Activated CD8-positive, alpha-beta T cell treated with anti-CD3 and anti-CD28 coated beads for 36 hours (primary cell): ENCODE data around the gene SPOP. TPM values are rescaled to one million over a fixed set of nuclear protein-coding genes. Genes with fewer than 3 reads are reported as not detected.

Experiments
- ATAC-seq: fragments of 200-7000 bp; cut with Tn5 transposase; one replicate; pipeline ENCODE4 v1.10.0; 2021; ENCODE audit warnings: mild to moderate bottlenecking, moderate library complexity
- CTCF ChIA-PET: fragments of 350-600 bp; sonication (Branson Sonifier 250); formaldehyde crosslinking; loops from one replicate; lab custom pipeline; 2021; ENCODE audit warnings: antibody characterized with exemption; lab: Charles Lee
- POLR2A ChIA-PET: fragments of 350-600 bp; sonication (Branson Sonifier 250); formaldehyde crosslinking; loops from one replicate; lab custom pipeline; 2021; ENCODE audit warnings: antibody characterized with exemption; lab: Charles Lee
- DNase-seq: peaks from one replicate; pipeline ENCODE4 v3.0.0-alpha.2; 2020
- H3K27ac Mint-ChIP-seq: one replicate; pipeline ENCODE4 v1.8.0; 2021; ENCODE audit warnings: mild to moderate bottlenecking, mixed read lengths
- H3K27me3 Mint-ChIP-seq: one replicate; pipeline ENCODE4 v1.8.0; 2021; ENCODE audit warnings: mixed read lengths
- H3K36me3 Mint-ChIP-seq: one replicate; pipeline ENCODE4 v1.8.0; 2021; ENCODE audit warnings: low read depth, mixed read lengths
- H3K4me1 Mint-ChIP-seq: one replicate; pipeline ENCODE4 v1.8.0; 2021; ENCODE audit warnings: low read depth, mixed read lengths
- H3K4me3 Mint-ChIP-seq: one replicate; pipeline ENCODE4 v1.8.0; 2021; ENCODE audit warnings: mild to moderate bottlenecking, moderate library complexity, mixed read lengths
- H3K9me3 Mint-ChIP-seq: one replicate; pipeline ENCODE4 v1.8.0; 2021; ENCODE audit warnings: mixed read lengths
- intact Hi-C: fragments of 100-400 bp; cut with micrococcal nuclease; formaldehyde crosslinking; loops from one replicate; pipeline ENCODE4 v1.10.0; 2022
- total RNA-seq, 2 experiments: library from RNA; stranded (reverse); gene quantifications; one replicate each; pipeline ENCODE4 v1.2.3, GENCODE V29; 2021
- TF ChIP-seq, protein P1 (sequence below): fragments of 200-600 bp; IDR thresholded peaks from one replicate; pipeline ENCODE4 v1.8.0; 2022; ENCODE audit warnings: antibody characterized with exemption, mild to moderate bottlenecking

The SPOP gene
- total RNA-seq, 2 experiments from 2014 or later = 61.6 to 63.5 TPM

- CTCF ChIA-PET = no interaction called here
Measured at GRCh38 chr17:49616601-49617131, 61.2 kb downstream of the SPOP start.

DNA sequence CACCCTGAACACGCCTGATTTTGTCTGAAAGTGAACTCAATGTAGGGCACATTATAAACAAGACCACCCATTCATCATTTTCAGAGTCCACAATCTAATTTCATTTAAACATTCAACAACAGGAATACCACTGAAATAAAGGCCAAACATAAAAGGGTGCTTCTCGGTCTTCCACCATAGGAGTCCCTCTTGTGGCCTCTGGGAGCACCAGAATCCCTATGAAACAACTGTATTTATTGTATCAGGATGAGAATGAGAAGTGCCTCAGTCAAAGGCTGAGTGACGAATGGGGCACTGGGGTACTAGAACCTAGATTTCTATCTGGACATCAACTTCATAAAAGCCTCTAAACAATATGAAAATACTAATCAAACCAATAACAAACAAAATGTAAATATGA lies 61.8 kb downstream of the SPOP start:
- CTCF ChIA-PET = interaction anchor here (1.2 to 1.5 kb wide), 2 partner anchors 14 to 79 kb away, joined by 5 read pairs; no protein-coding TSS in a partner anchor
- intact Hi-C loops = no loop called here

More at GRCh38 chr17:49616601-49617131, 61.2 kb downstream of the SPOP start:
- DNase-seq = no peak
- Mint-ChIP-seq H3K9me3 (no peaks in the 10 kb centered on the region), H3K4me3 (no peak overlapping the region), H3K4me1 (peaks cover 30% of the 10 kb centered on the region), H3K36me3 (peaks cover 28% of the 10 kb centered on the region), H3K27me3 (no peaks in the 10 kb centered on the region), H3K27ac (peak overlapping the region; percentile 8)
- POLR2A ChIA-PET = interaction anchor here (0.6 to 1.2 kb wide), 2 partner anchors 30 to 181 kb away, joined by 3 read pairs; no protein-coding TSS in a partner anchor
- TF ChIP-seq, protein P1, sequence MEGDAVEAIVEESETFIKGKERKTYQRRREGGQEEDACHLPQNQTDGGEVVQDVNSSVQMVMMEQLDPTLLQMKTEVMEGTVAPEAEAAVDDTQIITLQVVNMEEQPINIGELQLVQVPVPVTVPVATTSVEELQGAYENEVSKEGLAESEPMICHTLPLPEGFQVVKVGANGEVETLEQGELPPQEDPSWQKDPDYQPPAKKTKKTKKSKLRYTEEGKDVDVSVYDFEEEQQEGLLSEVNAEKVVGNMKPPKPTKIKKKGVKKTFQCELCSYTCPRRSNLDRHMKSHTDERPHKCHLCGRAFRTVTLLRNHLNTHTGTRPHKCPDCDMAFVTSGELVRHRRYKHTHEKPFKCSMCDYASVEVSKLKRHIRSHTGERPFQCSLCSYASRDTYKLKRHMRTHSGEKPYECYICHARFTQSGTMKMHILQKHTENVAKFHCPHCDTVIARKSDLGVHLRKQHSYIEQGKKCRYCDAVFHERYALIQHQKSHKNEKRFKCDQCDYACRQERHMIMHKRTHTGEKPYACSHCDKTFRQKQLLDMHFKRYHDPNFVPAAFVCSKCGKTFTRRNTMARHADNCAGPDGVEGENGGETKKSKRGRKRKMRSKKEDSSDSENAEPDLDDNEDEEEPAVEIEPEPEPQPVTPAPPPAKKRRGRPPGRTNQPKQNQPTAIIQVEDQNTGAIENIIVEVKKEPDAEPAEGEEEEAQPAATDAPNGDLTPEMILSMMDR = no peak
- ATAC-seq = no peak
- intact Hi-C loops = no loop called here

GRCh38 chr17:49613182-49613800 lies 64.6 kb downstream of the SPOP start:
- H3K4me3 Mint-ChIP-seq = no peak overlapping the region
- ChIA-PET CTCF (interaction anchor here (0.8 to 2.1 kb wide), 5 partner anchors 9 to 82 kb away, joined by 3 to 10 read pairs (median 3); no protein-coding TSS in a partner anchor), POLR2A (interaction anchor here (0.7 kb wide), 1 partner anchor 91 kb away, joined by 3 read pairs; no protein-coding TSS in a partner anchor)
- no peaks in the 10 kb centered on the region for H3K27me3 Mint-ChIP-seq
- TF ChIP-seq, protein P1 = no peak
- DNase-seq = no peak
- H3K4me1 Mint-ChIP-seq = peaks cover 16% of the 10 kb centered on the region
- H3K27ac Mint-ChIP-seq = no peak overlapping the region
- ATAC-seq = no peak
- H3K36me3 Mint-ChIP-seq = peaks cover 24% of the 10 kb centered on the region
- intact Hi-C loops = no loop called here
- H3K9me3 Mint-ChIP-seq = no peaks in the 10 kb centered on the region

More for the DNA sequence above, 61.8 kb downstream of the SPOP start:
- DNase-seq (no peak), ATAC-seq (no peak)
- H3K9me3 Mint-ChIP-seq = no peaks in the 10 kb centered on the region
- H3K27me3 Mint-ChIP-seq = no peaks in the 10 kb centered on the region
- peaks cover 29% of the 10 kb centered on the region for H3K4me1 Mint-ChIP-seq
- H3K4me3 Mint-ChIP-seq = no peak overlapping the region
- TF ChIP-seq, protein P1 = no peak
- H3K27ac Mint-ChIP-seq = no peak overlapping the region
- POLR2A ChIA-PET = interaction anchor here (1.2 kb wide), 1 partner anchor 31 kb away, joined by 3 read pairs; no protein-coding TSS in a partner anchor
- H3K36me3 Mint-ChIP-seq = peaks cover 28% of the 10 kb centered on the region

DNA sequence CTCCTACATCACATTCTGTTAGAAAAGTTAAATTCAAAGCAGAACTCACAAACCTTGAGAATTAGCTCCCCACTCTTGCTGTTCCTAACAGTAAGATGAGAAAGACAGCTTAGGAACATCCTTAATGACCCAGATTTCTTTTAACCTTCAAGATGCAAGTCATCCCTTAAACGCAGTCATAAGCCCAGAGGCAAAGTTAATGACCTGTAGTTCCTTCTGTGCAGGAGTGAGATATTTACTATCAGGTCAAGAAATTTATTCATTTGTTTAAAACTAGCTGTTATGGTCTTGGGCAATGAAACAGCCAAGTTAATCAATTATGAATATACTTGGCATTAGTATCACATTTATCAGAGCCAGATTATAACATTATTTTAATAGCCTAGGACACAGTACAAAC lies 65.2 kb downstream of the SPOP start:
- POLR2A ChIA-PET = interaction anchor here (0.7 kb wide), 1 partner anchor 91 kb away, joined by 3 read pairs; no protein-coding TSS in a partner anchor

More for the DNA sequence above, 65.2 kb downstream of the SPOP start:
- DNase-seq (no peak), ATAC-seq (no peak)
- H3K9me3 Mint-ChIP-seq = no peaks in the 10 kb centered on the region
- H3K27me3 Mint-ChIP-seq = no peaks in the 10 kb centered on the region
- intact Hi-C loops = no loop called here
- TF ChIP-seq, protein P1 = no peak
- H3K36me3 Mint-ChIP-seq = peaks cover 25% of the 10 kb centered on the region
- H3K4me1 Mint-ChIP-seq = peaks cover 10% of the 10 kb centered on the region
- no peak overlapping the region for H3K4me3 Mint-ChIP-seq
- no peak overlapping the region for H3K27ac Mint-ChIP-seq
- CTCF ChIA-PET = interaction anchor here (1.0 to 2.1 kb wide), 4 partner anchors 9 to 82 kb away, joined by 3 to 10 read pairs (median 4); no protein-coding TSS in a partner anchor
